SK-MEL-5 (cell line): Measurements from ENCODE around the gene CAST. TPM values are rescaled to one million over a fixed set of nuclear protein-coding genes. Genes with fewer than 3 reads are reported as not detected.

Experiments
- DNase-seq: peaks from one replicate; pipeline ENCODE4 v3.0.0-alpha.2; 2016; ENCODE audit warnings: low read depth, low spot score
- in situ Hi-C: cut with HindIII; loops from 2 replicates; pipeline ENCODE4 v1.10.0; 2016; ENCODE audit warnings: low sequenced_read_pairs, high pct_unique_total_duplicates, low pct_unique_long_range_greater_than_20kb
- total RNA-seq: library from RNA; depleted of rRNA; stranded (reverse); fragments of >200 nt; shearing (Covaris generic); gene quantifications from 2 replicates; pipeline ENCODE4 v1.2.3, GENCODE V29; 2014

Gene CAST
- total RNA-seq, 1 experiment from 2014 or later = 285 TPM

GRCh38 chr5:96691503-96692303, 29.5 kb downstream of the CAST start:
- in situ Hi-C loops = no loop called here
- DNase-seq = no peak

DNA sequence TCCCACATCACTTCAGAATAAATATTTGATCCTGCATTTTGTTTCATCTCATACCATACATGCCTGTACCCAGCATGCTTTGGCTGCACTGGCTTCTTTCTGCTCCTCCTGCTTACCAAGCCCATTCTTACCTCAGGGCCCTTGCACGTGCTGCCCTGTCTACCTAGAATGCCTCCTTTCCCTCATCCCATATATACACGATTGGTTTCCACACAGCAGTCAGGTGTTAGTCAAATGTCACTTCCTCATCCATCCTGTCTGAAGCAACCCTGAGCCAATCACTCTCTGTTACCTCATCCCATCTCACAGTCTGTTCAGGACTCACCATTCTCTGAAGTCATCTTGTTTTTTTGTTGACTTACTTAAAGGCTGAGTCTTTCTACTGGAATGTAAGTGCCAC, 30.3 kb downstream of the CAST start:
- DNase-seq = no peak
- in situ Hi-C loops = no loop called here

DNA sequence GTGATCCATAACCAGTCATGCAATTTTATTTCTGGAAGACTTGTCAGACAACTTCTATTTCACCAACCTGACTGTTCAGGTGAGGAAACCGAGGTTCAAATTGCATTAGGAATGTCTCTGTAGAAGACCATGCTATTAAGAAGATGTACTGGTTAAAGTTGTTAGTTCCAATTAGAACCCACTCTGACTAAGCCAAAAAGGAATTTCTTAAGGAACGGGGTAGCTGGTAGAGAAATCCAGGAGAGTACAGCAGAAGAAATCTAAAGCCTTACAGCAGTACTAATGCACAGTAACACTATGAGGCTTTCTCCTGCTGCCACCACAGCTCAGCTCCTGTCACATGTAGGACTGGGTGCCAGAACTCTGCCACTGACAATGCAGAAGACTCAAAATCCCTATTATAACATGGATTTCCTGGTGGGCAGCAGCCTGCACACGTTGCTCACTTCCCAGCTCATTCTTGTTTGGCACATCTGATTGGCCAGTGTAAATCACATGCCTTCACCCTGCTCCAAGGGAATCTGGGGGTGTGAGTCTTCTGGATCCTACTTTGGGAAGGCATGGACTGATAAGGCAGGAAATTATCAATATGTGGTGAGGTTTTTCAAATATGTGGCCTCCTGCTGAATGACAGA, 37.1 kb downstream of the CAST start:
- peak; percentile 48 for DNase-seq
- in situ Hi-C loops = no loop called here

DNA sequence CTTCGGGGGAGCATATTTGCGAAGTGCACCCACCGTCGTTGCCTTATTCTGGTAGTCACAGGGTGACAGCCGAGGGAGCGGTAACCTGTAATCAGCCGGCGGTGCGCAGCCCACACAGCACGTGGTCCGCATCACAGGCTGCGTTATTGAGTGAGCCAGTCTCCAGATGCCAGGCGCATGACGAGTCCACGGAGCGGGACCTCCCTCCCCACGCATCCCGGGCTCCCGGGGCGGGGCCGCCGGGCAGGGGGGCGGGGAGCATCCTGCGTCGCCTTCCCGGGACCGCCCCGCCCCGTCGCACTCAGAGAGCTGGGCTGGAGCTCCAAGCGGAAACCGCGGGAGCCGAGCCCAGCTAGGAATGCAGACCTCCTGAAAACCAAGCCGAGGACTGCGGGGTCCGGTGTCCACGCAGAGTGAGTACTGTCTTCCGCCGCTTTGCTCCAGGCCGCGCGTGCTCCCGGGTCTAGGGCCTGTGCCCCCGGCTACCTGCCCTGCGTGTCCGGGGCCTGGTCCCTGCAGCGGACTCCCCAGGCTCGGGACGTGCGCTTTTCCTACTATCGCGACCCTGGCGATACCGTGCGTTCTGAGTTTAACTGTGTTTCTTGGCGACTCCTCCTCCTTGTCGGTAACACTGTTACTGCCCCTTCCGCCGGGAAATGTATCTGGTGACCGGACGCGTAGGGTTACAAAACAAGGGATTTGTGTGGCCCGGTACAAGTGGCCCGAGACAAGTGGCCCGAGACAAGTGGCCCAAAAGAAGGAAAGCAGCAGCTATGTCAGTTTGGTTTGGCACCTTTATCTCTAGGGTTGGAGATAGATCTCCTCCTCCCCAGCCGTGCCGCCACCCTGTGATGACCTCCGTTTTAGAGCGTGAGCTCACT, 40.6 kb downstream of the CAST start:
- in situ Hi-C loops = no loop called here
- DNase-seq = peak; percentile 94

DNA sequence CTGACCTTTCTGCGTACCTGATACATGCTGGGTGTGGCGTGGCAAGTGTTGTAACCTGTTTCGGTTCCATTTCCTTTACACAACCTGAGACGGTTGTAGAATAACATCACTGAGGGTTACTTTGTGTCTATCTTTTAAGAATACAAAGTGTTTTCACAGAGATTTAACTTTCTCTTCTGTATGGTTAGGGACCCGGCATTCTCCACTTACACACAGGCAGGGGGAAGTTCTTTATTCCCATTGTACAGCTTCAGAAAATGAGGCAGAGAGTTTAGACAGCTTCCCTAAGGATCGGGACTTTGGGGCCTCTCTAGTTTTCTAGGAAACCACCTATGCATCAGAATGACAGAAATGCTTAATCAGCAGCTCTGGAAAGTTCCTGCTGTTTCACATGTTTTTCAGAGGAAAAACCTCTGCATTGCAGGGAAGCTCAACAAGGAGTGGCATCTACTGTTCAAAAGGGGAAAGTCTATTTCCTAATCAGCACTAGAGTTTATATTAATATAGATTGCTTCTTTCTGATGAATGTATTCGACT, 41.3 kb downstream of the CAST start:
- DNase-seq = no peak
- in situ Hi-C loops = no loop called here

- DNase-seq = no peak
- in situ Hi-C loops = no loop called here
These were observed 41.8 kb downstream of the CAST start for GRCh38 chr5:96703995-96704394.

DNA sequence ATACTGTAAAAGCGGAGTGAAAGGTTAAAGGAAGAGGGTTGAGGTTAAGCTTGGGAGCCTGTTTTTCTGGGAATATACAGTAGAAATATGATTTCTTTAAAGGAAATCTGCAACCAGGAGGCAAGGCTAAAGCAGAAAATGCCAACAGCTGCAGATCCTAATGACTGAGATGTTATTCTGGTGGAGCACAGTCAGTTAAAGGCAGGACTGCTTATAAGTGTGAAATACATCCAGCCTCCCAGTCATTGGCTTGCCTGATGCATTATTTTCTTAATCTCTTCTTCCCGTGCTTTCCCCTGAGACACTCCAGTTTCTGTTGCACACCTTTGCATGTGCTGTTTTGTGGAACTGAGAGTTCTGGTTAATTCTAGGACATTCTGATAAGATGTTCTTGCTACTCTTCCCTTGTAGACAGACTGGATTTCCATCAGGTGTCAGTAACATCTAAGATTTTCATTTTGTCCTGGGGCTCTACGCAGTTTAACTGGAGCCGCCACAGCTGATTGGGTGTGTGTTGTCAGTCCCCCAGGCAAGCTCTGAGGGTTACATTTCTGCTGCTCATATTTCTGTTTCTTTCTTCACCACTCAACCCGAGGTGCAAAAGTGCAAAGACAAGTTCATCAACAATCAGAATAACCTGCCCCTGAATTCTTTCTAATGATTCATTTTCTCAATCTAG, 44.4 kb downstream of the CAST start:
- in situ Hi-C loops = no loop called here
- DNase-seq = no peak

DNA sequence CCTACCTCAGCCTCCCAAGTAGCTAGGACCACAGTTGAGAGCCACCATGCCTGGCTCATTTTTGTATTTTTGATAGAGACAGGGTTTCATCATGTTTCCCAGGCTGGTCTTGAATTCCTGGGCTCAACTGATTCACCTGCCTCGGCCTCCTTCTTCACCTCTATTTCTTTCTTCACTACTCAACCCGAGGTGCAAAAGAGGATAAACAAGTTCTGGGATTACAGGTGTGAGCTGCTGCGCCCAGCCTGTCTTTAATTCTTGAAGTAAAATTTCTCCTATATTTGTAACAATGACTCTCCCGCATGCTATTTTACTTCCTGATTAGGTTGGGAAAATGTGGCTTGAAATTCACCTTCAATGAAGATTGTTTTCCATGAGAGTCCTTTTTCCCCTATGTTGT, 46.4 kb downstream of the CAST start:
- in situ Hi-C loops = no loop called here

DNA sequence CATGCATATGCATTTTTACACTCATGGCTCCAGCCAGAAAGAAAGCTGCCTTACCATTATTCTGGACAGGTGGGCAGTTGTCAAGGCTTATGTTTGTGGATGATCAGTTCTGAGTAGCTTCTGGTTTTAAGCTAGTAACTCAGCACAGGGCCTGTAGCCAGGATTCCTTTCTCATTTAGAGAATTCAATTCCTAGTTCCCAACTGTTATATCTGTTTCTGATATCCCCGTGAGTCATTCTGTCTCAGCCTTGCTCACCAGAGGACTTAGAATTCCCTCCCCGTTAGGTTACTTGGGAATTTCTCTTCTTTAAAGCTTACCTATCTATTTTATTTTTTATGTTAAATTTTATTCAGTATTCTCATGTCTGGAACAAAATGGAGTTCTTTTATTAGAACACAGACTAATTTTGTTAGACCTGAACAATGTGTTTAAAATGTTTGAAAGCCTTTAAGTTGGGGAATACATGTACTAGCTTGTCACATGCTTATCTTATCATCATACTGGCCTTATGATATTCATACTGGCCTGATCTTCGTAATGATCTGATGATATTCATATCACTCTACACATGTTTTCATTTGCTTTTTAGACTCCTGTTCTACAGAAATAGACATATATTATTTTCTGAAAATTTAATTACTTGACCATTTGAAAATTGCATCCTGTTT, 47.1 kb downstream of the CAST start:
- in situ Hi-C loops = no loop called here
- DNase-seq = no peak

More for the DNA sequence above, 46.4 kb downstream of the CAST start:
- DNase-seq = no peak

DNA sequence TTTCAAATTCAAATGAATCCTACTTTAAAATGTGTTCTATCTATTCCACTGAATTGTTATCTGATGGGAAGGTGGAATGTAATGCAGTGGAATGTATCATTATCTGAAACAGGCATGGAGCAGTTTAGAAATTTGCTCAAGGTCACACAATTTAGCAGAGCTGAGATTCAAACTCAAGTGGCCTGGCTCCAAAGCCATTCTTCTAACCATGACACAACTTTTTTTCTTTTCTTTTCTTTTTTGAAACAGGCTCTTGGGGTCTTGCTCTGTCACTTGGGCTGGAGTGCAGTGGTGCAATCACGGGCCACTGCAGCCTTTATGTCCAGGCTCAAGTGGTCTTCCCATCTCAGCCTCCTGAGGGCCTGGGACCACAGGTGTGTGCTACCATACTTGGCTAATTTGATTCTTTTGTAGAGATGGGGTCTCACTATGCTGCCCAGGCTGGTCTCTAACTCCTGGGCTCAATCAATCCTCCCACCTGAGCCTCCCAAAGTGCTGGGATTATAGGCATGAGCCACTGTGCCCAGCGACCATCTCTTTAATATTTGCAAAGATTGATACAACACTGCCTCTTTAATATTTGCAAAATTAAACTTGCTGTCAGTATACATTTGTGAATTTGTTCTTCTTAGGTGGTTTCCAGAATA, 50.0 kb downstream of the CAST start:
- in situ Hi-C loops = no loop called here
- no peak for DNase-seq

DNA sequence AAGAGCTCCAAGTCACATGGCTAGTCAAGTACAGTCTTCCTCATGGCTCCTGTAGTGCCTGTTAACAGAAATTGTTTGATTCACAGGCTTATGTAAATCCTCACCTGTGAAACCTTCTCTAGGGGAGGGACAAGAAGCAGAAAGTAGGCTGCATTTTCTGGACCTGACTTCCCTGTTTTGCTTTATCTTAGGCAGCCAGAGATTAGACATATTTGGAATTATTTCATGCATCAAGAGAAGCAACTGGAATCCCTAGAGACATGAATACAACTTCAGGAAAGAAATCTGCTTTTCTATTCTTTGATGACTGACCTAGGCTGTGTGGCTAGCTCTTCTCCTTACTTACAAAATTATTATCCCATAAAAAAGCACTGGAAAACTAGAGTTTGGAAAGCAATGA, 52.3 kb downstream of the CAST start:
- in situ Hi-C loops = no loop called here
- no peak for DNase-seq

- peak; percentile 69 for DNase-seq
- in situ Hi-C loops = no loop called here
These were observed 52.8 kb downstream of the CAST start for GRCh38 chr5:96714951-96715451.

DNA sequence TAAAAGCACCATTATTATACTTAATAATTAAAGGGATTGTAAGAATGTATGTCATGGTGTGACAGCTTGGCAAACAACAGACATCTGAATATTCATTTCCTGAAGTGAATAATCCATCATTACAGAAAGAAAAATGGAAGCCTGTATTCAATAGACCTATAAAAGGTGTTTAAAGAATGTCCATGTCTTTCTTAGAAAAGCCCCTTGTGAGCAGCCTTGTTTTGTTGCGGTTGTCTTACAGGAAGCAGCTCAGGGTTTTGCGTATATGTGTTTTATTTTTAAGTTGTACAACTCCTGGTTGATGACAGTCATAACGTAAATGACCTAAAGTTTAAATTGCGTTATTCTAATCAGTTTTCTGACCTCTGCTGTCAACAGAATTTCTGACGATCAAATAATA, 53.8 kb downstream of the CAST start:
- DNase-seq = peak; percentile 40
- in situ Hi-C loops = no loop called here

DNA sequence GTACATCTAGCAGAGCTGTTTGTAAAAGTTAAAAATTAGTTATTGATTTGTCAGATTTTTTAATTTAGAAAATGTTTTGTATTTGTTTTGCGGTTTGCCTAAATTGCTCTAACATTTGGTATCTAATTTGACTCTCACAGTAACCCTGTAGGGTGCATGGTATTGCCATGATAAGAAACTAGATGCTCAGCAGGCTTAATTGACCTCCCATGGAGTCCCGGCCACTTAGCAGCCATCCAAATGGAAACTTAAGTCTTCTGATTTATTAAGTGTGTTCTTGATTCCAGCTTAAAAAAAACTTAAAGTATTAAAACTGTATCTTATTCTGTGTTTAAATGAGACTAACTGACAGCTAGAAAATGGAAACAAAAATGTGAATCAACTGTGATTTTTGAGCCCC, 54.5 kb downstream of the CAST start:
- DNase-seq = no peak
- in situ Hi-C loops = no loop called here

GRCh38 chr5:96717874-96718273, 55.7 kb downstream of the CAST start:
- in situ Hi-C loops = no loop called here
- DNase-seq = no peak

GRCh38 chr5:96718635-96719077, 56.5 kb downstream of the CAST start:
- DNase-seq = peak; percentile 95
- in situ Hi-C loops = no loop called here
